NCI-H524 treated with DMSO at 0.1 percent for 48 hours (cell line): Measurements from ENCODE around the gene FAM117B.
"Not testable (repeated sequence)": the region's sequence is repeated elsewhere in the genome, so short reads cannot be mapped to it uniquely, and the experiment has no call there.

ENCODE experiments used
- DNase-seq: peaks from one replicate; lab custom pipeline; 2025; lab: John Stamatoyannopoulos, UW

Gene FAM117B

DNA sequence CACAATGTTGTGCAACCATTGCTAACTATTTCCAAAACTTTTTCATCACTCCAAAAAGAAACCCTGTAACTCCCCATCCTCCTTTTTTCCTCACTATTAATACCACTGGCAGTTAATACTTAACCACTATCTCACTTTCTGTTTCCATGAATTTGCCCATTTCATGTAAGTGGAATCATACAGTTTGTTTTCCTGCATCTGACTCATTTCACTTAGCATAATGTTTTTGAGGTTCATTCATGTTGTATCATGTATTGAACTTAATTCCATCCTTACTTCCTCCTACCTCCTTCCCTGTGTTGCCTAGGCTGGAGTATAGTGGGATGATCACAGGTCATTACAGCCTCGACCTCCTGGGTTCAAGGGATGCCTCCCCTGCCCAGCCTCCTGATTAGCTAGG is 68.3 kb downstream of the FAM117B start:
- no peak for DNase-seq

DNA sequence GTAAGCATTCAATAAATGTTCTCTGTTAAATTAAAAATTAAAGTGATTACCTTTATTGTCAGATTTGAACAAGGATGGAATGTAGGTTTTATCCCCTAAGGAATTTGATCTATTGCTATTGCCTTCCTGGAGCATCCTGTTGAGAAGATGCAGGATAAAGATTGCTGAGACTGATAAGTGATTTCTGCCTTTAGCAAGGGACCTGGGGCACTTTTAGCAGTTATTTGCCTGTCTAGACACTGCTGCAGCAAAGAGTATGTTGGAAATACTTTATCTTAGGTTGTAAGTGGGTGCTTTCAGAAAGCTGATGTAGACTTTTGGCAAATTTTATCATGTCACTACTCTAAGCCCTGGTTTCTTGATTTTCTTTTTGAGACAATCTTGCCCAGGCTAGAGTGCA is 69.5 kb downstream of the FAM117B start:
- no peak for DNase-seq

DNA sequence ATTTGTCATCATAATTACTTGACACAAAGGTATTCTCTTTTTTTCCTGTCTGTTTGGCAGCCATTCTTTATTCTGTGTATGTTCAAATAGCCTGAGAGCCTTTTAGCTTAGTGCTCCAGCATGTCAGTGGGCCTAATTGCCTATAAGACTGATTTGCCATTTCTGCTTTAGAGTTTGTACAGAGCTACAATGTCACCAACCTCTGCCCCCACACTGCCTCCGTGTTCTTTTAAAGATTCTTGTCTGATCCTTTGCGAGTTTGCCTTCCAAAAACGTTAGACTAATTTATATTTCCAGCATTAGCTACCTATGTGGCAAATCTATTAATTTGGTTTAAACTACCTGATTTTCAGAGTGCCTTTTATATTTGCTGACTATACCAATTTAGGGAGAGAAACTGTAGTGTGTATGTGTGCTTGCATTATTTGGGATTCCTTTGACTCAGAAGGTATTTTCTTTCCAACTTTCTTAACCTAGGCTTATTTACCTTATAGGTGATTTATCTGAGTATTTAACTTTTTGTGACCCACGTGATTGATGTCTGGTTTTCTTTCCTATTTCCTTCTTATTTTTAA is 70.8 kb downstream of the FAM117B start:
- no peak for DNase-seq

DNA sequence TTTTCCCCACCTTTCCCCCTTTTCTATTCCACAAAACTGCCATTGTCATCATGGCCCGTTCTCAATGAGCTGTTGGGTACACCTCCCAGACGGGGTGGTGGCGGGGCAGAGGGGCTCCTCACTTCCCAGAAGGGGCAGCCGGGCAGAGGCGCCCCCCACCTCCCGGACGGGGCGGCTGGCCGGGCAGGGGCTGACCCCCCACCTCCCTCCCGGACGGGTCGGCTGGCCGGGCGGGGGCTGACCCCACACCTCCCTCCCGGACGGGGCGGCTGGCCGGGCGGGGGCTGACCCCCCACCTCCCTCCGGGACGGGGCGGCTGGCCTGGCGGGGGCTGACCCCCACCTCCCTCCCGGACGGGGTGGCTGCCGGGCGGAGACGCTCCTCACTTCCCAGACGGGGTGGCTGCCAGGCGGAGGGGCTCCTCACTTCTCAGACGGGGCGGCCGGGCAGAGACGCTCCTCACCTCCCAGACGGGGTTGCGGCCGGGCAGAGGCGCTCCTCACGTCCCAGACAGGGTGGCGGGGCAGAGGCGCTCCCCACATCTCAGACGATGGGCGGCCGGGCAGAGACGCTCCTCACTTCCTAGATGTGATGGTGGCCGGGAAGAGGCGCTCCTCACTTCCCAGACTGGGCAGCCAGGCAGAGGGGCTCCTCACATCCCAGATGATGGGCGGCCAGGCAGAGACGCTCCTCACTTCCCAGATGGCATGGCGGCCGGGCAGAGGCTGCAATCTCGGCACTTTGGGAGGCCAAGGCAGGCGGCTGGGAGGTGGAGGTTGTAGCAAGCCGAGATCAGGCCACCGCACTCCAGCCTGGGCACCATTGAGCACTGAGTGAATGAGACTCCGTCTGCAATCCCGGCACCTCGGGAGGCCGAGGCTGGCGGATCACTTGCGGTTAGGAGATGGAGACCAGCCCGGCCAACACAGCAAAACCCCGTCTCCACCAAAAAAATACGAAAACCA is 80.5 kb downstream of the FAM117B start:
- not testable (repeated sequence) for DNase-seq

DNA sequence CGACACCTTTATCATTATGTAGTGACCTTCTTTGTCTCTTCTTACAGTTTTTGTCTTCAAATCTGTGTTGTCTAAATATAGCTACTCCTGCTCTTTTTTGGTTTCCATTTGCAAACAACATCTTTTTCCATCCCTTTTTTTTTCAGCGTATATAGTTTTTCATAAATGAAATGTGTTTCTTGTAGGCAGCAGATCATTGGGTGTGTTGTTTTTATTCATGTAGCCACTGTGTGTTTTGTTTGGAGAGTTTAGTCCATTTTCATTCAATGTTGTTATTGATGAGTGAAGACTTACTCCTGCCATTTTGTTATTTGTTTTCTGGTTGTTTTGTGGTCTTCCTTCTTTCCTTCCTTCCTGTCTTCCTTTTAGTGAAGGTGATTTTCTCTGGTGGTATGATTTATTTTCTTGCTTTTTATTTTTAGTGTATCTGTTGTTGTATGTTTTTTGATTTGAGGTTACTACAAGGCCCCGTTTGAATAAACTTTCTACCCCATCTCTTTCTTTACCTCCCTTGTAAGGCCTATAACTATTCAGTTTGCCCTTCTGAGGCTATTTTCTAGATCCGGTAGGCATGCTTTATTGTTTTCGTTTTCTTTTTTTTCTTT is 81.4 kb downstream of the FAM117B start:
- no peak for DNase-seq

DNA sequence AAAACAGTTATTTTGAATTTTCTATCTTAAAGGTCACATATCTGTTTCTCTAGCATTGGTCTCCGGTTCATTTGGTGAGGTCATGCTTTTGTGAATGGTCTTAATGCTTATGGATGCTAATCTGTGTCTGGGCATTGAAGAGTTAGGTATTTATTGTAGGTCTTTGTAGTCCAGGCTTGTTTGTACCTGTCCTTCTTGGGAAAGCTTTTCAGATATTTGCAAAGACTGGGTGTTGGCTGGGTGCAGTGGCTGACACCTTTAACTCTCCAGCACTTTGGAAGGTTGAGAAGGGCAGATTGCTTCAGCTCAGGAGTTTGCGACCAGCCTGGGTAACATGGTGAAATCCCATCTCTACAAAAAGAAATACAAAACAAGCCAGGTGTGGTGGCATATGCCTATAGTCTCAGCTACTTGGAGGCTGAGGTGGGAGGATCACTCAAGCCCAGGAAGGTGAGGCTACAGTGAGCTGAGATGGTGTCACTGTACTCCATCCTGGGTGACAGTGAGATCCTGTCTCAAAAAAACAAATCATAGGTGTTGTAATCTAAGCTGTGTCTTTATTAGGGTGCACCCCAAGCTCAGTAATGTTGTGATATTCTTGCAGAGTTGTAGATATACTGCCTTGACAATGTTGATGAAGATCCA is 82.3 kb downstream of the FAM117B start:
- no peak for DNase-seq

DNA sequence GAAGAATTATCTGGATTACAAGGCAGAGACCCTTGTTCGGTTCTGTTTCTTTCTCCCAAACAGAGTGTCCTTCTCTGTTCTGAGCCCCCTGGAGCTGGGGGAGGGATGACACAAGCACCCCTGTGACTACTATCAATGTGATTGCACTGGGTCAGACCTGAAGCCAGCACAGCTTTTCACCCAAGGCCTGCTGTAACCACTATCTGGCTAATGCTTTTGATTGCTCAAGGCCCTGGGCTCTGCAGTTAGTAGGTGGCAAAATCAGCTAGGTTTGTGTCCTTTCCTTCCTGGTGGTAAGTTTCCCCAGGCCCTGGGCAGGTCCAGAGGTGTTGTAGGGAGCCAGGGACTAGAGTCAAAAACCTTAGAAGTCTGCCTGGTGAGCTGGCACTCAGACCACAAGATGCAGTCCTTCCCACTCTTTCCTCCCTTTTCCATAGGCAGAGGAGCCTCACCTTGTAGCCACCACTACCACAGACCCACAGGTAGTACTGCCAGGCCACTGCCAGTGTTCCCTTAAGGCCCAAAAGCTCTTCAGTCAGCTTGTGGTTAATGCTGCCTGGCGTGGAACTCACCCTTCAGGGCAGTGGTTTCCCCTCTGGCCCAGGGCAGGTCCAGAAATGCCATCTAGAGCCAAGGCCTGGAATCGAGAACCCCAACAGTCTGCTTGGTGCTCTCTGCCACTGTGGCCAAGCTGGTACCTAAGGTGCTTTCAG is 83.0 kb downstream of the FAM117B start:
- DNase-seq = no peak

DNA sequence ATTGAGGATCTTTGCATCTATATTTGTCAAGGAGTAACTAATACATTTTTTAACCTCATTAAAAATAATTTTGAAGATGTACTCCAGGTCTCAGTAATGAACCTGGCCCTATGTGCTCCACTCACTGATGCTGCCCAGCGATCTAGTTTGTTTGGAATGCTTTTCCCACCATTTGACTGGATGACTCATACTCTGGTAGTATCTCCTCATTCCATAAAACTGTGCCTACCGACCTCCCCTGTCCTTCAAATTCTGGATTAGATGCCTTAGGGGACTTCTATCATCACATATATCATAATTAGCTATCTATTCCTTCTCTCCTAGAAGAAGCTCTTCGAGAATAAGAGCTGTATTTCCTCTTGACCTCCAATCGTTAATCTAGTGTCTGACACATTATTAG is 83.8 kb downstream of the FAM117B start:
- no peak for DNase-seq

DNA sequence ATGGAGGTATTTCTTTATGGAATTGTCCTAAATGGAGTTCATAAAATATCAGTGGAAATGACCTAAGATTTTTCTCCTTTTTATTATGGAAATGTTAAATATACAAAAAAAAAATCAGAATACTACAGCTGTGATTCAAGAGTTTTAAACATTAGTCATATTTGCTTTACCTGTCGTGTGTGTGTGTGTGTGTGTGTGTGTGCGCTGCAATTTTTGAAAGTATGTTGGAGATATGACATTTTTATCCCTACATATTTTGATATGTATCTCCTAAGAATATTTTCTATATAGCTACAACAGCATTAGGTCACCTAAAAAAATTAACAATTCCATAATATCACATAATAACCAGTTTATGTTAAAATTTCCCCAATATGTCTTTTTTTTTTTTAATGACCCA is 85.5 kb downstream of the FAM117B start:
- no peak for DNase-seq

DNA sequence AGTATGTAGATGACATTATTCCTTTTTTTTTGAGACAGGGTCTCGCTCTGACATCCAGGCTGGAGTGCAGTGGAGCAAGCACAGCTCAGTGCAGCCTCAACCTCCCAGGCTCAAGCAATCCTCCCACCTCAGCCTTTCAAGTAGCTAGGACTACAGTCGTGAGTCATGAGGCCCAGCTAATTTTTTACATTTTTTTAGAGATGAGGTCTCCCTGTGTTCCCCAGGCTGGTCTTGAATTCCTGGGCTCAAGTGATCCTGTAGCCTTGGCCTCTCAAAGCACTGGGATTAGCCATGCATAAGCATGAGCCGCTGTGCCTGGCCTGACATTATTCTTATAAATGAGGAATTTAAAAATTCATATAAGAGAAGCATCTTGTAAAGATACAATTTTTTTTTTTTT is 86.9 kb downstream of the FAM117B start:
- no peak for DNase-seq

DNA sequence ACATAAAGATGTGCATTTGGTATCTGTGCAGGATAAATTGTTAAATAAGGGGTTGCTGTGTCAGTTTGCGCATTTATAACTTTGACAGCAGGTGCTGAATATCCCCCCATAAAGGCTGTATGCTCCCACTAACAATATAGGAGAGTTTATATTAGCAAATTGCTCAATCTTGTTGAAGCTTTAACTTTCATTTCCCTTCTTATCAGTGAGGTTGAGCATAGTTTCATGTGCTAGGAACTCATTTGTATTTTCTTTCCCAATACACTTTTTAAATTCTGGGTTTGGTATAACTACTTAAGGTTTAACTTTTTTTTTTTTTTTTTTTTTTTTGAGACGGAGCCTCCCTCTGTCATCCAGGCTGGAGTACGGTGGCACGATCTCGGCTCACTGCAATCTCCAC is 89.0 kb downstream of the FAM117B start:
- no peak for DNase-seq

DNA sequence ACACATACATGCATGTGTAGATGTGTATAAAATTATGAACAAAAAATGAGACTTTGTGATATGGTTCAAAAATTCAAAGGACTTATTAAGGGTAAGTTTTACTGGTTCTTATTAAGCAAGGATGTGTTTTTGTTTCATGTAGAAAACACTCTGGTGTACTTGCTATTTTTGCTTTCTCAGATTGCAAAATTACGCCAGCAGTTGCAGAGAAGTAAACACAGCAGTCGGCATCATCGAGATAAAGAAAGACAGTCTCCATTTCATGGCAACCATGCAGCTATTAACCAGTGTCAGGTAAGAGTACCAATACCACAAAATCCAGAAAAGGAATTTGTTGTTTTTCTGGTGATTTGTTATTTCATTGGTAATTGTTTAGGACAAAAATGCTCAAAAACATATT is 91.3 kb downstream of the FAM117B start:
- no peak for DNase-seq

DNA sequence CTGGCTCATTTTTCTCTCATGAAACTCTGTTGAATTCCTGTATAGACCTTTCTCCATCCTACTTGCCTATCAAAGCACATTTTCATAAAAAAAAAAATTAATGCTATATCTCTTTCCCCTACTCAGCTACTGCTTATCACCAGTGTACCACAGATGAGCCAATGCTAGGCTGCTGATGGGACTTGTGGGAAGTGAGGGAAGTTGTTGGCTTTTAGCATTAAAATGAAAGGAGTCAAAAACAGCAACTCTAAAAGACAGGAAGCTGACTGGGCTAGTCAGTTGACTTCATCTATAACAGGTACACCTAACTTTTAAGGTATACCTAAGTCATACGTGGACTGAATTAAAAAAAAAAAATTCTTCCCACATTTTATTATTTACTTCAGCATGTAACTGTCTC is 102.1 kb downstream of the FAM117B start:
- no peak for DNase-seq

DNA sequence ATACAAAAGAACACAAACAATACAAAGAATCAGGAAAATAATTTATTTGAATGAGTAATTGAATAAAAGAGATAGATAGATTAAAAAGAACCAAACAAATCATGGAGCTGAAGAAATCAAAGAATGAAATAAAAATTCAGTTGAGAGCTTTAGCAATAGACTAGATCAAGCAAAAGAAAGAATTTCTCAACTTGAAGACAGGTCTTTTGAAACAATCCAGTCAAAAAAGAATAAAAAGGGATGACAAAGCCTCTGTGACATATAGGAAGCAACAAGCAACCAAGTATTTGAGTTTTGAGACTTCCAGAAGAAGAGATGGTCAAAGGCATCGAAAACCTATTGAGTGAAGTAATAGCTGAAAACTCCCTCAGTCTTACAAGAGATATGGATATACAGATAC is 108.8 kb downstream of the FAM117B start:
- DNase-seq = no peak

DNA sequence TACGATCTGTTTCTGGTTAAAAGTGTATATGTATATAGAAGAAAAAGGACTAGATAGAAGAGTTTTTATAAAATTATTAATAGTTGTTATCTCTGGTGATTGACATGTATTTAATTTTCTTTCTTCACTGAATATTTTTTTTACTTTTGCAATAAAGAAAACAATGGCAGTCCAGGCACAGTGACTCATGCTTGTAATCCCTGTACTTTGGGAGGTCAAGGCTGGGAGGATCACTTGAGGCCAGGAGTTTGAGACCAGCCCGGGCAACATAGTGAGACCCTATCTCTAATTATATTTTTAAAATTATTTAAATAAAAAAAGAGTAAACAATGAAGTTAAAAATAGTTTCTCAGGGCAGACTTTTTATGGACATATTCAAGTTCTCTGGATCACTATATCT is 114.7 kb downstream of the FAM117B start:
- no peak for DNase-seq

DNA sequence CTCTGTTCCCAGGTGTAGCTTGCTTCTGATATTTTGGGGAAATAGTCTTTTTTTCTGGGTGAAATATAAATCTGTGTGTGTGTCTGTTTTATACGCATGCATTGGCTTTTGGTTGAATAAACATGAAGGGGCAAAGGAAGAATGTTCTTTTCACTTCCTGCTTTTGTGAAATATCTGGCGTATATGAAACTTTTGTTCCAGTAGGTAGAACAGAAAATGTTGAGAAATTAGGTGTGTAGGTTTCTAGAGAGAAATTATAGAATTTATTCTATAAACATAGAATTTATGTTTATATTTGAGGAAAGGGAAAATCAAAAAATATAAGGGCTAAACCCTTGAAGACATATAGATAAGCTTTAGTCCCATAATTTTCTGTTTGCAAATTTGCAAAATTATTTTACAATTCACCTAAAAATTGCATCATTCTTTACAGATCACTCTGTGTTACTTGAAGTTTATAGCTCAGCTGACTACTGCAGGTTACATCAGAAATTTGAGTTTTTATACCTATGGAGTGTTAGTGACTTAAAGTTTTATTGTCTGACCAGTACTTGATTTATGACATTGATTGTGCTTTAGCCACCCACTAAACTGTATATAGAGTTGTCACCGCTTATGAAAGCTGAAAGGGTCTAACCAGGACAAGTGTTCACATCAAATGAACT is 116.1 kb downstream of the FAM117B start:
- no peak for DNase-seq

DNA sequence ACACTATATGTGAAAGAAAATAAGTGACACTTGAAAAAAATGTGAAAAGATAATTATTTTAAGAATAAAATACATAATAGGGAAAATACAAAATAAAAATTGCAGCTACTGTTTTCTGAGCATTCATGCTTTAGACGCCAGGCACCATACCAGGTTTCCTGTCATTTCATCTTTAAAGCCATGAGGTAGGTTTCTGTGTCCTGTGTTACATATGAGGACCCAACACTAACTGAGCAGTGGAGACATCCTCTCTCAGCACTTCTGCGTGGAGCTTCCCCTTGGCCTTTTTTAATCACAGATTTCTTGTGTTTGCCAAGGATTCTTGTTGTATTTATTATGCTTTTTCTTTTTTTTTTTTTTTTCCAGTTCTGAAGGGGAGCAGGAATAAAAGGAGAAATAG is 117.3 kb downstream of the FAM117B start:
- no peak for DNase-seq

DNA sequence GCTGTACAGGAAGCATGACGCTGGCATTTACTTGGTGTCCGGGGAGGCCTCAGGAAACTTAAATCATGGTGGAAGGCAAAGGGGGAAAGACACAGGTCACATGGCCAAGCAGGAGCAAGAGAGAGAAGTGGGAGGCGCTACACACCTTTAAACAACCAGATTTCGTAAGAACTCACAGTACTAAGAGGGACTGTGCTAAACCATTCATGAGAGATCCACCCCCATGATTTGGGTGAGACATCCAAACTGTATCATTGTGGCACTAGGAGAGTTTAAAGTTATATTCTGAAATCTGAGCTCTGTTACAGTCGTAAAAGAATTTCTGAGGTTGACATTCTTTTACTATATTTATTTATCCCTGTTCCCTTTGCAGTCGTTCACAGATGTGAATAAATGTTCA is 120.2 kb downstream of the FAM117B start:
- DNase-seq = no peak

DNA sequence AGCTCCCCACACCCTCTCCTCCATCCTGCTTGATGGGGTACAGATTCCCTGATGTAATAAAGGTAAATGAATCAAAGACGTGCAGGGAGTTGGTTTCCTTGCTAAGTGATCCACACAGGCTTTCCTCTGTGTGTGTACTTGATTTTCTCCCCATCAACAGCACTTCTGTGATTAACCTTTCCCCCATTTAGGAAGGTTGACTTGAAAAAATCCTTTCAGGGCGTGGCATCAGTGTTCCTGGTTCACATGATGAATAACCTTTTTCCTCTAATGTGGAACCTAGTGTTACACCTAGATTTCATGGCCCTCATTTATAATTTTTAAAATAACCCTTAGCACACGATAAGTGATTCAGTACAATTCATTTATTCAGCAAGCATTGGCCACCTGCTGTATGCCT is 121.8 kb downstream of the FAM117B start:
- DNase-seq = no peak

DNA sequence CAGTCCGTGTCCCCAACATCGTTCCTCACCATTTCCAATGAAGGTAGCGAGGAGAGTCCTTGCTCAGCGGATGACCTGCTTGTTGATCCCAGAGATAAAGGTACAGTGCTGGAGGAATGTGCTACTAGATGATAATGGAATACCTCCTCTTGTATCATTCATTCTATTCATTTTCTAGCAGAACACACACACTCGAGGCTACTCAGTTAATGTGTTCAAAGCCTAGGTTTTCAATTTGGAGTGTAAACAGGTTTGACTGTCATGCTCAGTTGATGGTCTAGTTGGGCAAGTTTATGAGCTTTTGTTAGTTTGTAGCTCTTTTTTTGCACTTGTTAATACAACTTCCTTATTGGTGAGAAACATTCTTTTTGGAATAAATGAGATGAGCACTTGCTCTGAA is 122.6 kb downstream of the FAM117B start:
- no peak for DNase-seq

DNA sequence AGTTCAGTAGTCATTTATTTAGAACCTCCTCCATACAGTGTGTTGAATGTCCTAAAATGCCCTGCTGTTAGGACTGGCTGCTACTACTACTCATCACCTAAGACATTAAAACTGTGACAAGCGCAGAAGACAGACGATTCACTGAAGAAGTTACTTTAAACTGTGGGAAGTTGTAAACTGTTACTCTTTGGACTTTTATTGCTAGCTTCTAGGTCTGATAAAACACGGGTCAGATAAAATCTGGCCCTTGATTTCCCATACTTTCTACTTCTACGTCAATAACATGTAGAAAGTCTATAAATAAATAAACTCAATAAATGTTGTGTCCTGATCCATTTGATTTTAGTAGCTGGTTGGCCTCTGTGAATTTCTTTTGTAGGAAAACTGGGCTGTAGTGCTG is 123.4 kb downstream of the FAM117B start:
- no peak for DNase-seq

DNA sequence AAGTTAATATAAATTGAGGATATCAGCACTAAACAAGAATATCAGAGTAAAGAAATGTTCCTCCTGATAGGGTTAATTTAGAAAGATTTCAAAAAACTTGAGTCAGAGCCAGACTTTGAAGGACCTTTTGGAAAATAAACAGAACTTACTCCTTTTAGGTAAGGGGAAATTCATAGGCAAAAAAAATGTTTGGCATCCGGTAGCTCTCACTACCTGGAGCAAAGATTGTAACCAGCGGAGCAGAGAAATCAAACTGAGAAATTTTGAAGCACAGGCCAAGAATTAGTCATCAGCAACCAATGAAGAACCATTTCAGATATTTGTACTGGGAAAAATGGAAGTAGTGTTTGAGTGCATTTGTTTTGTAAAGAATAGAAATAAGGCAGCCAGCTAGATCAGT is 123.8 kb downstream of the FAM117B start:
- no peak for DNase-seq
